WTC11 (cell line): Measurements from ENCODE around the gene CRNKL1. TPM values are rescaled to one million over a fixed set of nuclear protein-coding genes. Genes with fewer than 3 reads are reported as not detected.

Experiments used
- ATAC-seq: fragments of 200-7000 bp; cut with Tn5 transposase; 2 replicates; pipeline ENCODE4 v1.10.0; 2021; ENCODE audit warnings: mild to moderate bottlenecking, moderate library complexity
- CTCF ChIA-PET: fragments of 300-600 bp; sonication (Branson Sonifier 250); formaldehyde crosslinking; loops from one replicate; lab custom pipeline; 2021; ENCODE audit warnings: antibody characterized with exemption; lab: Charles Lee
- POLR2A ChIA-PET: fragments of 350-600 bp; sonication (Branson Sonifier 250); formaldehyde crosslinking; loops from one replicate; lab custom pipeline; 2021; ENCODE audit warnings: antibody characterized with exemption; lab: Charles Lee
- DNase-seq: peaks from one replicate; pipeline ENCODE4 v3.0.0; 2021; ENCODE audit warnings: low spot score
- H3K27ac Mint-ChIP-seq: 2 replicates; pipeline ENCODE4 v1.8.0; 2021; ENCODE audit warnings: mixed read lengths
- H3K27me3 Mint-ChIP-seq: 2 replicates; pipeline ENCODE4 v1.8.0; 2021; ENCODE audit warnings: low read depth, mild to moderate bottlenecking, moderate library complexity, mixed read lengths
- H3K36me3 Mint-ChIP-seq: 2 replicates; pipeline ENCODE4 v1.8.0; 2021; ENCODE audit warnings: mixed read lengths
- H3K4me1 Mint-ChIP-seq: 2 replicates; pipeline ENCODE4 v1.8.0; 2022; ENCODE audit warnings: mixed read lengths
- H3K4me3 Mint-ChIP-seq: 2 replicates; pipeline ENCODE4 v1.8.0; 2021; ENCODE audit warnings: mild to moderate bottlenecking, moderate library complexity, mixed read lengths
- H3K9me3 Mint-ChIP-seq: 2 replicates; pipeline ENCODE4 v1.8.0; 2021; ENCODE audit warnings: mixed read lengths
- AR ChIP-seq: fragments of 250-450 bp; sonication (Bioruptor Pico); IDR thresholded peaks from 2 replicates; pipeline ENCODE4 v1.9.0; 2021; ENCODE audit warnings: mild to moderate bottlenecking
- ARID4B ChIP-seq: sonication (generic); formaldehyde crosslinking; IDR thresholded peaks from 2 replicates; pipeline ENCODE4 v1.8.0; 2023; ENCODE audit warnings: missing genetic modification reagents, mild to moderate bottlenecking, borderline replicate concordance
- CREM ChIP-seq: sonication (generic); formaldehyde crosslinking; IDR thresholded peaks from 2 replicates; pipeline ENCODE4 v1.8.1; 2022; ENCODE audit warnings: mild to moderate bottlenecking, missing genetic modification reagents, moderate library complexity
- E2F4 ChIP-seq: sonication (generic); formaldehyde crosslinking; IDR thresholded peaks from 2 replicates; pipeline ENCODE4 v1.8.1; 2022; ENCODE audit warnings: low read depth, mild to moderate bottlenecking, moderate library complexity, missing genetic modification reagents, borderline replicate concordance
- FOXJ3 ChIP-seq: sonication (generic); formaldehyde crosslinking; IDR thresholded peaks from 2 replicates; pipeline ENCODE4 v1.9.0; 2021; ENCODE audit warnings: missing genetic modification reagents, mild to moderate bottlenecking, borderline replicate concordance
- HMGA2 ChIP-seq: fragments of 250-450 bp; sonication (Bioruptor Pico); IDR thresholded peaks from 2 replicates; pipeline ENCODE4 v1.4.0; 2021; ENCODE audit warnings: mild to moderate bottlenecking, moderate library complexity
- IRF1 ChIP-seq: sonication (generic); formaldehyde crosslinking; IDR thresholded peaks from 2 replicates; pipeline ENCODE4 v1.8.0; 2023; ENCODE audit warnings: missing genetic modification reagents
- IRF2 ChIP-seq: sonication (generic); formaldehyde crosslinking; IDR thresholded peaks from 2 replicates; pipeline ENCODE4 v1.8.0; 2022; ENCODE audit warnings: low read depth, missing genetic modification reagents, borderline replicate concordance
- JAZF1 ChIP-seq: fragments of 250-450 bp; sonication (Bioruptor Pico); IDR thresholded peaks from 2 replicates; pipeline ENCODE4 v1.9.0; 2021; ENCODE audit warnings: moderate library complexity, mild to moderate bottlenecking, inconsistent platforms
- MAX ChIP-seq: sonication (generic); formaldehyde crosslinking; IDR thresholded peaks from 2 replicates; pipeline ENCODE4 v1.8.0; 2022; ENCODE audit warnings: mild to moderate bottlenecking, missing genetic modification reagents
- NFE2L1 ChIP-seq: sonication (generic); formaldehyde crosslinking; IDR thresholded peaks from 2 replicates; pipeline ENCODE4 v1.8.1; 2023; ENCODE audit warnings: missing genetic modification reagents
- NR3C1 ChIP-seq: sonication (generic); formaldehyde crosslinking; conservative IDR thresholded peaks from 2 replicates; pipeline ENCODE4 v1.8.1; 2023; ENCODE audit warnings: low read depth, mild to moderate bottlenecking, missing genetic modification reagents
- RORB ChIP-seq: fragments of 250-450 bp; sonication (Bioruptor Pico); IDR thresholded peaks from 2 replicates; pipeline ENCODE4 v1.9.0; 2021; ENCODE audit warnings: mild to moderate bottlenecking
- ZNF138 ChIP-seq: sonication (generic); formaldehyde crosslinking; conservative IDR thresholded peaks from 2 replicates; pipeline ENCODE4 v1.8.1; 2022; ENCODE audit warnings: mild to moderate bottlenecking, moderate library complexity, missing genetic modification reagents
- ZNF219 ChIP-seq: sonication (generic); formaldehyde crosslinking; IDR thresholded peaks from 2 replicates; pipeline ENCODE4 v1.8.0; 2023; ENCODE audit warnings: missing genetic modification reagents, mild to moderate bottlenecking, borderline replicate concordance
- ZNF512 ChIP-seq: sonication (generic); formaldehyde crosslinking; IDR thresholded peaks from 2 replicates; pipeline ENCODE4 v1.8.1; 2022; ENCODE audit warnings: missing genetic modification reagents, borderline replicate concordance
- ZNF532 ChIP-seq: fragments of 250-450 bp; sonication (Bioruptor Pico); IDR thresholded peaks from 2 replicates; pipeline ENCODE4 v1.9.0; 2021; ENCODE audit warnings: mild to moderate bottlenecking, borderline replicate concordance
- total RNA-seq: library from RNA; stranded (reverse); gene quantifications from 3 replicates; pipeline ENCODE4 v1.2.3, GENCODE V29; 2021

CRNKL1 gene
- total RNA-seq, 1 experiment from 2014 or later = 22.2 TPM

GRCh38 chr20:20038586-20038985, 13.7 kb downstream of the CRNKL1 start:
- Mint-ChIP-seq H3K27me3 (no peaks in the 10 kb centered on the region), H3K27ac (peak overlapping the region; percentile 37), H3K4me1 (peaks cover 5% of the 10 kb centered on the region), H3K4me3 (no peak overlapping the region), H3K9me3 (no peaks in the 10 kb centered on the region), H3K36me3 (peaks cover 86% of the 10 kb centered on the region)
- TF ChIP-seq NFE2L1 (CRISPR knock-in tag) = no peak
- no peak for TF ChIP-seq IRF1 (CRISPR knock-in tag)
- no peak for TF ChIP-seq E2F4 (CRISPR knock-in tag)
- no peak for TF ChIP-seq CREM (CRISPR knock-in tag)
- TF ChIP-seq ARID4B (CRISPR knock-in tag) = no peak
- no peak for TF ChIP-seq NR3C1 (CRISPR knock-in tag)
- TF ChIP-seq ZNF512 (CRISPR knock-in tag) = no peak
- TF ChIP-seq JAZF1 (CRISPR knock-in tag) = no peak
- no peak for TF ChIP-seq FOXJ3 (CRISPR knock-in tag)
- DNase-seq = no peak
- ATAC-seq = no peak
- CTCF ChIA-PET = no interaction called here
- POLR2A ChIA-PET = no interaction called here

- ATAC-seq (no peak), DNase-seq (no peak)
- ChIA-PET POLR2A (interaction anchor here (0.7 kb wide), 1 partner anchor 204 kb away, joined by 3 read pairs; no protein-coding TSS in a partner anchor), CTCF (no interaction called here)
- Mint-ChIP-seq H3K36me3 (peaks cover 80% of the 10 kb centered on the region), H3K4me1 (peaks cover 5% of the 10 kb centered on the region), H3K27me3 (no peaks in the 10 kb centered on the region), H3K9me3 (no peaks in the 10 kb centered on the region), H3K27ac (peak overlapping the region; percentile 37), H3K4me3 (no peak overlapping the region)
- TF ChIP-seq RORB (CRISPR knock-in tag) = no peak
- TF ChIP-seq HMGA2 (CRISPR knock-in tag) = no peak
- TF ChIP-seq IRF2 (CRISPR knock-in tag) = no peak
- TF ChIP-seq ZNF219 (CRISPR knock-in tag) = no peak
- TF ChIP-seq ZNF512 (CRISPR knock-in tag) = no peak
- no peak for TF ChIP-seq ZNF532 (CRISPR knock-in tag)
- no peak for TF ChIP-seq NFE2L1 (CRISPR knock-in tag)
- no peak for TF ChIP-seq MAX (CRISPR knock-in tag)
- TF ChIP-seq ZNF138 (CRISPR knock-in tag) = no peak
- TF ChIP-seq AR (CRISPR knock-in tag) = no peak
Measured at GRCh38 chr20:20037960-20038359, 14.3 kb downstream of the CRNKL1 start.
